Measurements from ENCODE around the gene PGPEP1. TPM values are rescaled to one million over a fixed set of nuclear protein-coding genes. Genes with fewer than 3 reads are reported as not detected.

Gene PGPEP1
- total RNA-seq, 1 donor from 2014 or later, result 34.4 TPM

DNA sequence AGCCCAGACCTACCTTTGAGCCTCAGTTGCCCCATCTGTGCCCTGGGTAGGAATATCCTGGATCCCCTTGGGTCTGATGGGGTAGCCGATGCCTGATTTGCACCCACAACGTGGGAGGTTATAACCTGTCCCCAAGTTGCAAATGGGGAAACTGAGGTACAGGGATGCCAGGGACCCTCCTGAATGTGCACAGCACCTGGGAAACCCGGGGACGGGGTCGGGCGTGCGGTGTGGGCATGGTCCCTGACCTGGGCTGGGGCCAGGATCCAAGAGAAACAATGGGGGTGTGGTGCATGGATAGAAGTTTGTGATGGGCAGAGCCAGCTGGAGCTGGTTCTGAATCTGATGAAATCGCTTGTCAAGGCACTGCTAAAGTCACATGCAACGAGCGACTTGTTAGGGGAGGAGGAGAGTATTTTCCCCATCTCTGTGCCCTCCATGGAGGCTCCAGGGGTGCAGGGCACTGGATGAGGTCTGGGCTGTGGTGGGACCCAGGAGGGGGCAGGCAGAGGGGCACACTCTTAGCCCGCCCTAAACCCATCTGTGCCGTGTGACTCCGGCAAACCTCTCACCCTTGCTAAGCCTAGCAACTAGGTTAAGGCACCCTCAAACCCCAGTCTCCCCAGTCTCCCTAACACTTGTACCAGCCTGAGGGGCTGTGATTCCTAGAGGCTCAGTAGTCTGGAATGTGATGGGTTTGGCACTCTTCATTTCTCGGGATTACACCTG is 46.3 kb downstream of the PGPEP1 start:
- TF ChIP-seq, protein P1, sequence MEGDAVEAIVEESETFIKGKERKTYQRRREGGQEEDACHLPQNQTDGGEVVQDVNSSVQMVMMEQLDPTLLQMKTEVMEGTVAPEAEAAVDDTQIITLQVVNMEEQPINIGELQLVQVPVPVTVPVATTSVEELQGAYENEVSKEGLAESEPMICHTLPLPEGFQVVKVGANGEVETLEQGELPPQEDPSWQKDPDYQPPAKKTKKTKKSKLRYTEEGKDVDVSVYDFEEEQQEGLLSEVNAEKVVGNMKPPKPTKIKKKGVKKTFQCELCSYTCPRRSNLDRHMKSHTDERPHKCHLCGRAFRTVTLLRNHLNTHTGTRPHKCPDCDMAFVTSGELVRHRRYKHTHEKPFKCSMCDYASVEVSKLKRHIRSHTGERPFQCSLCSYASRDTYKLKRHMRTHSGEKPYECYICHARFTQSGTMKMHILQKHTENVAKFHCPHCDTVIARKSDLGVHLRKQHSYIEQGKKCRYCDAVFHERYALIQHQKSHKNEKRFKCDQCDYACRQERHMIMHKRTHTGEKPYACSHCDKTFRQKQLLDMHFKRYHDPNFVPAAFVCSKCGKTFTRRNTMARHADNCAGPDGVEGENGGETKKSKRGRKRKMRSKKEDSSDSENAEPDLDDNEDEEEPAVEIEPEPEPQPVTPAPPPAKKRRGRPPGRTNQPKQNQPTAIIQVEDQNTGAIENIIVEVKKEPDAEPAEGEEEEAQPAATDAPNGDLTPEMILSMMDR (IDR thresholded peaks at IDR 0.05; ENCODE audit: insufficient read depth, low read length, poor library complexity, severe bottlenecking), result no peak
- DNase-seq (ENCODE audit: low read depth), result no peak
- Histone ChIP-seq H3K36me3 (ENCODE audit: control insufficient read depth, insufficient read depth, low read length) (peaks cover 4% of the 10 kb centered on the region), H3K4me3 (ENCODE audit: low read depth, low read length) (peak overlapping the region; percentile 77), H3K27me3 (ENCODE audit: control insufficient read depth, insufficient read depth, low read length) (no peaks in the 10 kb centered on the region)

DNA sequence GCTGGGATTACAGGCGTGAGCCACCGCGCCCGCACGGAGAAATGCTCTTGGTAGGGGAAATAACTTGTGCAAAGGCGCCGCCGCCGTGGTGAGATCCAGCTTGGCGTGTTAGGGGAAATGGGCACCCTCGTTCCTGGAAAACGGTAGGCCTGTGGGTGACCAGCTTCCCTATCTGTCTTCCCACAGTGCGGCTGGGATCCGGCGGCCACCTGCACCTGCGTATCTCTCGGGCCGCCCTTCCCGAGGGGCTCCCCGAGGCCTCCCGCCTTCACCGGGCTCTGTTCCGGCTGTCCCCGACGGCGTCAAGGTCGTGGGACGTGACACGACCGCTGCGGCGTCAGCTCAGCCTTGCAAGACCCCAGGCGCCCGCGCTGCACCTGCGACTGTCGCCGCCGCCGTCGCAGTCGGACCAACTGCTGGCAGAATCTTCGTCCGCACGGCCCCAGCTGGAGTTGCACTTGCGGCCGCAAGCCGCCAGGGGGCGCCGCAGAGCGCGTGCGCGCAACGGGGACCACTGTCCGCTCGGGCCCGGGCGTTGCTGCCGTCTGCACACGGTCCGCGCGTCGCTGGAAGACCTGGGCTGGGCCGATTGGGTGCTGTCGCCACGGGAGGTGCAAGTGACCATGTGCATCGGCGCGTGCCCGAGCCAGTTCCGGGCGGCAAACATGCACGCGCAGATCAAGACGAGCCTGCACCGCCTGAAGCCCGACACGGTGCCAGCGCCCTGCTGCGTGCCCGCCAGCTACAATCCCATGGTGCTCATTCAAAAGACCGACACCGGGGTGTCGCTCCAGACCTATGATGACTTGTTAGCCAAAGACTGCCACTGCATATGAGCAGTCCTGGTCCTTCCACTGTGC is 47.9 kb downstream of the PGPEP1 start:
- TF ChIP-seq, protein P1 (IDR thresholded peaks at IDR 0.05; ENCODE audit: insufficient read depth, low read length, poor library complexity, severe bottlenecking), result peak; percentile 64
- no peak for DNase-seq (ENCODE audit: low read depth)
- Histone ChIP-seq H3K4me3 (ENCODE audit: low read depth, low read length) (peak overlapping the region; percentile 77), H3K36me3 (ENCODE audit: control insufficient read depth, insufficient read depth, low read length) (peaks cover 4% of the 10 kb centered on the region), H3K27me3 (ENCODE audit: control insufficient read depth, insufficient read depth, low read length) (no peaks in the 10 kb centered on the region)

DNA sequence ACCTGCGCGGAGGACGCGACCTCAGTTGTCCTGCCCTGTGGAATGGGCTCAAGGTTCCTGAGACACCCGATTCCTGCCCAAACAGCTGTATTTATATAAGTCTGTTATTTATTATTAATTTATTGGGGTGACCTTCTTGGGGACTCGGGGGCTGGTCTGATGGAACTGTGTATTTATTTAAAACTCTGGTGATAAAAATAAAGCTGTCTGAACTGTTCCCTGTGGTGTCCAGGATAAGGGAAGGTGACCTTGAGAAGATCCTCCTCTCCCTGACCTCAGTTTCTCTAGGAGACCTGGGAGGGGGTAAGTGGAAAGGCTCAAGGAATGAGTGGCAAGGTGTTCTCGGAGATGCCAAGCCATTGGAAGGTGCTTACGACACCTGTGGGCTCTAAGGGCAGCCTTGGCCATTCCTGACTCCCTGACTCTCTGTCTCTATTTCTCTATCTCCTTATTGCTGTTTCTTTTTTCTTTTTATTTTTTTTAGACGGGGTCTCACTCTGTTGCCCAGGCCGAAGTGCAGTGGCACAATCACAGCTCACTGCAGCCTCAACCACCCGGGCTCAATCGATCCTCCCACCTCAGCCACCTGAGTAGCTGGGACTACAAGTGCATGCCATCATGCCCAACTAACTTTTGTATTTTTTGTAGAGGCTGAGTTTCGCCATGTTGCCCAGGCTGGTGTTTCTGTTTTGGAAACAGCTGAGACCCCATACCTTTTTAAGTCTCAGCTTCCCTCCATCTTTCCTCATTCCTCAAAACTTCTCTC is 48.7 kb downstream of the PGPEP1 start:
- DNase-seq (ENCODE audit: low read depth), result no peak
- Histone ChIP-seq H3K27me3 (ENCODE audit: control insufficient read depth, insufficient read depth, low read length) (no peaks in the 10 kb centered on the region), H3K4me3 (ENCODE audit: low read depth, low read length) (peak overlapping the region; percentile 77), H3K36me3 (ENCODE audit: control insufficient read depth, insufficient read depth, low read length) (peaks cover 4% of the 10 kb centered on the region)
- TF ChIP-seq, protein P1 (IDR thresholded peaks at IDR 0.05; ENCODE audit: insufficient read depth, low read length, poor library complexity, severe bottlenecking), result no peak

DNA sequence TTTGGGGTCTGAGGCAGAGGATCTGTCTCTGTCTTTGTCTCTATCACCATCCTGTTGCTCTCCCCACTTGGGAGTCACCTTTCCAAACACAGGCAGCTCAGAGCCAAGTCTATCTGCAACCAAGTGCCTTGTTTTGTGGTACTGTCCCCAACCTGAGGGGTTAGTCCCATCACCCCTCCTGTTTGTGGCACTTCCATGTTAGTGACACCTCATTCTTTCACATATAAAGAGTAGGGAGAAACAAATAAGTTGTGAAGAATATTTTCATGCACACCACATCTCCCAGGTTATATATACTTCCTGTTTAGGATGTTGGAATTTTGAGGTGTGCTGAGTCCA is 49.3 kb downstream of the PGPEP1 start:
- TF ChIP-seq, protein P1 (IDR thresholded peaks at IDR 0.05; ENCODE audit: insufficient read depth, low read length, poor library complexity, severe bottlenecking), result no peak
- Histone ChIP-seq H3K36me3 (ENCODE audit: control insufficient read depth, insufficient read depth, low read length) (peaks cover 4% of the 10 kb centered on the region), H3K4me3 (ENCODE audit: low read depth, low read length) (no peak overlapping the region), H3K27me3 (ENCODE audit: control insufficient read depth, insufficient read depth, low read length) (no peaks in the 10 kb centered on the region)
- no peak for DNase-seq (ENCODE audit: low read depth)

DNA sequence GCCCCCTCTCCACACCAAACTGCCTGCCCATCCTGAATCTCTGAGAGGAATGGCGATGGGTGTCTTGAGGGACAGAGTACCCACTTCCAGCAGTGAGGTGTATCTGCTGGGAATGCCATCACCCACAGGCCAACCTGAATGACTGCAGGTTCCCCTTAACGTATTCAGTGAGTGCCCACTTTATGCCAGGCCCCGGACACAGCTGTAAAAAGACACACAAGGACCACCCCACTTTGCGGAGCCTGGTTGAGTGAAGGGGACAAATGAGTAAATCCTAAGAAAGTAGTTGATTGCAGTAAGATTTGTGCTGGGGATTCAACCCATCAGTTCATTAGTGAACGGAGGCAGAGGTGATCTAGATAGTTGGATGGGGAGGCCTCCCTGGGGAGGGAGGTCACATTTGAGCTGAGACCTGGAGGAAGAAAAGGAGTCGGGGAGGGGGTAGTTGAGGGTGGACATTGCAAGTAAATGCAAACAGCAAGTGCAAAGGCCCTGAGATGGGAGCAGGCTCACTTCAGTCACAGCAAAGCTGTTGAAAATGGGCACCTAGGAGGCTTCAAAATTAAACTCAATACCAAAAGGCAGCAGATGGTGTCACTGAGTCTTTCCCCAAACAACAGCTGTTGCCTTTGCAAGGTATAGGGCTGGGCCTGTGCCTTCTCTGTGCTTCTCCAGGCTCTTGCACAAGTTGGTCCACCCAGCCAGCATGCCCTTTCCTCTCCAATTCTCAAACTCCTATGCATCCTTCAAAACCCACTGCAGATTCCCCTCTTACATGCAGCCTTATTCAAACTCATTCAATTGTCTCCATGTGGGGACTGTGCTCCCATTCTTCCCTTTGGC is 49.9 kb downstream of the PGPEP1 start:
- no peak for DNase-seq (ENCODE audit: low read depth)
- H3K36me3 ChIP-seq (ENCODE audit: control insufficient read depth, insufficient read depth, low read length), result peaks cover 4% of the 10 kb centered on the region

More for the DNA sequence above, 49.9 kb downstream of the PGPEP1 start:
- TF ChIP-seq, protein P1 (IDR thresholded peaks at IDR 0.05; ENCODE audit: insufficient read depth, low read length, poor library complexity, severe bottlenecking), result no peak
- no peak overlapping the region for H3K4me3 ChIP-seq (ENCODE audit: low read depth, low read length)
- H3K27me3 ChIP-seq (ENCODE audit: control insufficient read depth, insufficient read depth, low read length), result no peaks in the 10 kb centered on the region
